Epithelial cell of proximal tubule (primary cell): Measurements from ENCODE around the gene PRKCE. TPM values are rescaled to one million over a fixed set of nuclear protein-coding genes. Genes with fewer than 3 reads are reported as not detected.

Source experiments
- DNase-seq: peaks from one replicate; pipeline ENCODE4 v3.0.0-alpha.2; 2011; ENCODE audit warnings: low read depth
- H3K4me3 ChIP-seq: 2 replicates; pipeline ENCODE4 v1.5.1; 2011; ENCODE audit warnings: low read depth, mild to moderate bottlenecking, low read length
- total RNA-seq: library from RNA; depleted of rRNA; stranded (reverse); fragments of >200 nt; gene quantifications from 2 replicates; pipeline ENCODE4 v1.2.3, GENCODE V29; 2015
- TF ChIP-seq, protein P1 (sequence below): conservative IDR thresholded peaks from 2 replicates; pipeline ENCODE4 v1.5.1; 2012; ENCODE audit warnings: low read depth, mild to moderate bottlenecking, low read length

Gene PRKCE
- total RNA-seq, 1 donor from 2014 or later = 2.5 TPM

DNA sequence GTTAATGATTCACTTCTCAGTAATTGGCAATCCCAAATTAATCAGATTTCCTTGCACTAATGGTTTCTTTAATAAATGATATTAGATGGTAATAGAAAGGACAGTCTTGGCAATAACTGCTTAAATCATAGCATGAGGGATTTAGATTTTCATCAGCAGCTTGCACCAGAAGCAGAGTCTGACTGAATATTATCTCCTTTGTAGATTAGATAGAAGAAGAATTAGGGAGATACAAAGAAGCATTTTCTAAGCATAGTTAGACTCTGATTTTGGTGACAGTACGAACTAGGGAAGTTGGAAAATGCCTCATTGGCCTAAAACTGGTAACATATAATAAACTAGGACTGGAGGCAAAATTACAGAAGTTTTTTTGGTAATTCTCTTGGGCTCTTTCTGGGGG lies 412.9 kb downstream of the PRKCE start:
- no peak for DNase-seq
- TF ChIP-seq, protein P1, sequence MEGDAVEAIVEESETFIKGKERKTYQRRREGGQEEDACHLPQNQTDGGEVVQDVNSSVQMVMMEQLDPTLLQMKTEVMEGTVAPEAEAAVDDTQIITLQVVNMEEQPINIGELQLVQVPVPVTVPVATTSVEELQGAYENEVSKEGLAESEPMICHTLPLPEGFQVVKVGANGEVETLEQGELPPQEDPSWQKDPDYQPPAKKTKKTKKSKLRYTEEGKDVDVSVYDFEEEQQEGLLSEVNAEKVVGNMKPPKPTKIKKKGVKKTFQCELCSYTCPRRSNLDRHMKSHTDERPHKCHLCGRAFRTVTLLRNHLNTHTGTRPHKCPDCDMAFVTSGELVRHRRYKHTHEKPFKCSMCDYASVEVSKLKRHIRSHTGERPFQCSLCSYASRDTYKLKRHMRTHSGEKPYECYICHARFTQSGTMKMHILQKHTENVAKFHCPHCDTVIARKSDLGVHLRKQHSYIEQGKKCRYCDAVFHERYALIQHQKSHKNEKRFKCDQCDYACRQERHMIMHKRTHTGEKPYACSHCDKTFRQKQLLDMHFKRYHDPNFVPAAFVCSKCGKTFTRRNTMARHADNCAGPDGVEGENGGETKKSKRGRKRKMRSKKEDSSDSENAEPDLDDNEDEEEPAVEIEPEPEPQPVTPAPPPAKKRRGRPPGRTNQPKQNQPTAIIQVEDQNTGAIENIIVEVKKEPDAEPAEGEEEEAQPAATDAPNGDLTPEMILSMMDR = no peak
- no peak overlapping the region for H3K4me3 ChIP-seq

DNA sequence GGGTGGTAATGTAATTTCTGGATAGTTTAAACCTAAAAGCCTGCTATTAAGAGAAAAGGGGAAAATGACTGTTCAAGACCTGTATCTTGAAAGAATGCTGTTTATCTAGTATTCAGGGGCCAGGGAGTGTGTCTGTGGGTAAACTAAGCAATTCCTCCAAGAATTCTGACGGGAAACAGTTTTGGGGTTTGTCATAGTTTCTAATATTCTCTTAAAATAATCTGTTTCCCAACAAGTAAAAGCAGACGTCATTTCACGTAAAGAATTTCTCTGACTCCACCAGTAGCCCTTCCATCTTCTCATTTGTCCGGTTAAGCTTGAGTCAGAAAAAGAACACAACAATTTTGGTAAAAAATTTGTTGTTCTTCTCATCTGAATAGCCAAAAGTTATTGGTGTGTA lies 413.7 kb downstream of the PRKCE start:
- no peak for DNase-seq
- TF ChIP-seq, protein P1 = no peak
- no peak overlapping the region for H3K4me3 ChIP-seq

DNA sequence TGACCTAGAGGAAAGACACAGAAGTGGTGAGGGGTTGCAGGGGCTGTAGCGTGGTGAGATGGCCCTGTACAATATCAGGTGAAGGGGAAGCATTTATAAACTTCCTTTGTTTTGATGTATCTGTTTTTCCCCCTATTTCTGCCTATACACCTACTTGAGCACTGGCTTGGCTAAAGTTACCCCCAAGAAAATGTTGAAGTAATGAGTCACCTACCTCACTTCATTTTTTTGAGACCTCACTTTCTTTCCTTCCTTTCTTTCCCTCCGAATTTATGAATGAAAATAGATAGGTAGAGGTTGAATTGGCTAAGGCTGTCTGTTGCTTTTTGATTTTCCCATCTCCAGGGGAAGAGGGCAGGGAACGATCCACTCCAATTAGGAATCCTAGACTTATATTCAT lies 414.6 kb downstream of the PRKCE start:
- no peak for DNase-seq
- TF ChIP-seq, protein P1 = no peak

DNA sequence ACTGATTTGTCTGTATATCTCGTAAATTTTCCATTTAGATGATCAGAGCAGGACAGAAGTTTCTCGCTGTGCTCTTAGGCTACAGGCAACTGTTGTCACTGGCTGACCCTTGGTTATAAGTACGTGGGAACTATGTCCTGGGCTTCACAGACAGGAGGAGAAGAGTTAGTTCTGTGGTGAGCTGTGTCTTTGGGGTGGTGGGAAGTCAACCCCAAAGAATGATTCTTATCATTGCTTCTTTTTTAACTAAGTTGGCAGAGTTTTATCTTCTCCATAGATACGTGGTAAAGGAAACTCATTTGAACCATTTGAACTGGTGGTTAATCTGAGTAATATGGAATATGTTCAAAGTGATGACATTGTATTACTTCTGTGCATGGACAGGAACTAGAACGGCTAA lies 415.1 kb downstream of the PRKCE start:
- TF ChIP-seq, protein P1 = no peak
- H3K4me3 ChIP-seq = no peak overlapping the region
- no peak for DNase-seq

More for the DNA sequence above, 414.6 kb downstream of the PRKCE start:
- H3K4me3 ChIP-seq = no peak overlapping the region

DNA sequence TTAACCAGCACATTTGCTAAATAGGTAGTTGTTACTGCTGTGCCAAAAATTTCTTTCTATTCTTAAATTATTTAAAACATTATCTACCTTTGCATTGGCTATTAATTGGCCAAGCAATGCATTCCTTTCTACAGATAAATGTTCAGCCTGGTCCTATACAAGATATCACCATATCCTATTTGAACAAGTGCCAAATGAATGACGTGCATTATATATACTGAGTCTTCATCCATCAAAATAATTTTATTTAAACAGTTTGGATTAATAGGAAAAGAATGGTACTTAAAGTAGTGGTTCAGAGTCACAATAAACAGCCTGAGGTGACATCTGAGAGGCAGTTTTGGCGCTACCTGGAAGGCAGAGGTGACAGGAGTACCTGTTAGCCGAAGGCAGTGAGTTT lies 415.6 kb downstream of the PRKCE start:
- no peak overlapping the region for H3K4me3 ChIP-seq
- TF ChIP-seq, protein P1 = no peak
- DNase-seq = no peak

DNA sequence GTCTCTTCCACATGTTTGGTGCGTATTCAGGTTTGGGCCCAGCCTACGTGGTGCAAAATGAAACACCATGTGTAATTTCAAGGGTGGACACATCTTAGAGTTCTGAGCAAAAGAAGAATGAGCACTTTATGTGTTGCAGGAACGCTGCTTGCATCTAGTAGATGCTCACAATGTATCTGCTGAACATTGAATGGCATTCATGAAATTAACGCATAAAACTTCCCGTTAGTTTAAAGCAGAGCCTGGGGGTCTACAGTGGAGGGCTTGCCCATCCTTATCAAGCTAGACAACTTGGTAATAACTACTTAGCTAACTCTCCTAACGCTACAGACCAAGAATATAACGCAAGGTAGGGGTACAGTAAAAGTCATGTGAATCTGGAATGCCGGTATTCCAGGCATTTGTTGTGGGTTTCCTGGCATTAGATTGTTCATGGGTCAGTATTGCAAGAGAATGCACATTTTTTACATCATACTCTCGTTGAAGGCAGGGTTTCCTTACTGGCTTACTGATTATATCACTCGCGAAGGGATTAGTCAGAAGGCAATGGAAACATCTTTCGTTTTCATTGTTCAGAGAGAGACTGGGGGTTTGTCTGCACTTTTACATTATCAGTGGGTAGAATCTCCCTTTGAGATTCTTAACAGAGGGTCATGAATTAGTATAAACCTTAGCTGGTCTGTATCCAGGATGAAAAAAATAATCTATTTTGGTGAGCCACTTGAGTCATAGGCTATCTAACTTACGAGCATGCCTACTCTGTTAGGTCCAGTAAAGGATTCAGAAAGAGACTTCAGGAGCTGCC lies 416.2 kb downstream of the PRKCE start:
- peak overlapping the region; percentile 30 for H3K4me3 ChIP-seq
- peak; percentile 96 for DNase-seq
- TF ChIP-seq, protein P1 = no peak

DNA sequence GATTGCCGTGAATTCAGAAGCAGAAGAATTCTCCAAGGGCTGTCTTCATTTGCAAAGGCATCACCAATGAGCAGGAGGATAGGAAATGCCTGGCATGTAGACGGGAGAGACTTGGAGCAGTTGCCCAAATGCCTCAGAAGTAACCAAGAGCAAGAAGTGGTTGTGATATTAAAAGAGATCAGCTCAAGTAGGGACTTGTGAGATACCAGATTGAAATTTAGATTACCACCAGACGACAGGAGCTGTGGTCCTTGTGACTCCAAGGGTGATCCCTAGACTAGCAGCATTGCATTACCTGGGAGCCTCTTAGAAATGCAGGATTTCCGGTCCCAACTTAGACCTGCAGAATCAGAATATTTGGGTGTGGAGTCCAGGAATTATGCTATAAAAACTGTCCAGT lies 417.2 kb downstream of the PRKCE start:
- H3K4me3 ChIP-seq = no peak overlapping the region
- TF ChIP-seq, protein P1 = no peak
- no peak for DNase-seq
